Measurements from ENCODE around the gene ZNF559.

- TF ChIP-seq POLR2A (IDR thresholded peaks at IDR 0.05) (peak; percentile 72), CTCF (IDR thresholded peaks at IDR 0.05) (no peak)
Measured at GRCh38 chr19:9309139-9309973, 14.6 kb upstream of the ZNF559 start, which contains the start of gene ZNF699.

Data from prostate gland (tissue), 2 donors.